PFSK-1 (cell line): Measurements from ENCODE around the gene RBM6.

Source experiments
- FOXP2 ChIP-seq: optimal IDR thresholded peaks from 2 replicates; pipeline ENCODE3; 2011; ENCODE audit warnings: borderline replicate concordance, control low read depth, inconsistent platforms; ENCODE audit not compliant: insufficient read depth; ENCODE audit errors: extremely low read length, extremely low read depth
- POLR2AphosphoS5 ChIP-seq: IDR thresholded peaks from 2 replicates; pipeline ENCODE4 v1.6.1; 2012; ENCODE audit warnings: low read depth, mild to moderate bottlenecking, control low read depth, low read length, moderate library complexity
- SIN3A ChIP-seq: IDR thresholded peaks from 2 replicates; pipeline ENCODE4 v1.6.1; 2012; ENCODE audit warnings: mild to moderate bottlenecking, low read length, moderate library complexity, borderline replicate concordance; ENCODE audit not compliant: insufficient read depth
- TAF1 ChIP-seq: IDR thresholded peaks from 2 replicates; pipeline ENCODE4 v1.6.1; 2012; ENCODE audit warnings: low read length, control low read depth, borderline replicate concordance; ENCODE audit not compliant: insufficient read depth
- TF ChIP-seq, protein P1 (sequence below), 2 experiments: IDR thresholded peaks; 2 replicates each; pipeline versions ENCODE4 v1.6.1 to v1.8.0; 2011 to 2012; ENCODE audit warnings: low read depth in 2 of 2, low read length in 2 of 2, control low read depth in 1 of 2, inconsistent platforms in 1 of 2, mild to moderate bottlenecking in 1 of 2, moderate library complexity in 1 of 2; ENCODE audit not compliant: insufficient read depth in 1 of 2

Gene RBM6

DNA sequence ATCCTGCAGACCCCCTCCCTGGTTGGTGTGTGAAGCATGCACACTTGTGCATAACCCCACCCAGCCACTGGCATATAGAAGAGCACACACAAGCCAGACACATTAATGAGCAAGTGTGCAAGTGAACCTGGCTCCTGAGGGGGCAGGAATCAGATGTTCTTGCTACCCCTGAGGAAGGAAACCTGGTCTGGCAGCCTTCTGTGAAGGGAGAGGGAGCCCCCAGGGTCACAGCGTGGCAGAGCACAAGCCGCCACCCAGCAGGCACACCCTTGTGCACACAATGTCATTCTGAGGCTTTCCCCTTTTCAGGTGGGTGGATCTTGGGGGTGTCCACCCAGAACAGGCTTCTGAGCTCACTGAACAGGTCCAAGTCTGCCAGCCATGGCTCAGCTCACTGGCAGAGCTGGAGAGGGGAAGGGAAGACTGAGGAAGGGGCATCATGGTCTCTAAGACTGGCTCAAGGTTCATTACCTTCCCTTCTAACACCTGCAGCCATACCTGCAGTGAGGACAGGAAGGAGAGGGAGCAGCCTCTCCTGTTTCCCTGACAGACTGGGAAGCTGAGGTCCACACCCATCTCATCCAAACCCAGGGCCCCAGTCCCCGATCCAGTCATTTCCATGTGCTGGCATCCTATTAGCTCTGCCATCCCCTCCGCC lies 183.6 kb downstream of the RBM6 start:
- no peak for TF ChIP-seq POLR2AphosphoS5
- TF ChIP-seq, protein P1, sequence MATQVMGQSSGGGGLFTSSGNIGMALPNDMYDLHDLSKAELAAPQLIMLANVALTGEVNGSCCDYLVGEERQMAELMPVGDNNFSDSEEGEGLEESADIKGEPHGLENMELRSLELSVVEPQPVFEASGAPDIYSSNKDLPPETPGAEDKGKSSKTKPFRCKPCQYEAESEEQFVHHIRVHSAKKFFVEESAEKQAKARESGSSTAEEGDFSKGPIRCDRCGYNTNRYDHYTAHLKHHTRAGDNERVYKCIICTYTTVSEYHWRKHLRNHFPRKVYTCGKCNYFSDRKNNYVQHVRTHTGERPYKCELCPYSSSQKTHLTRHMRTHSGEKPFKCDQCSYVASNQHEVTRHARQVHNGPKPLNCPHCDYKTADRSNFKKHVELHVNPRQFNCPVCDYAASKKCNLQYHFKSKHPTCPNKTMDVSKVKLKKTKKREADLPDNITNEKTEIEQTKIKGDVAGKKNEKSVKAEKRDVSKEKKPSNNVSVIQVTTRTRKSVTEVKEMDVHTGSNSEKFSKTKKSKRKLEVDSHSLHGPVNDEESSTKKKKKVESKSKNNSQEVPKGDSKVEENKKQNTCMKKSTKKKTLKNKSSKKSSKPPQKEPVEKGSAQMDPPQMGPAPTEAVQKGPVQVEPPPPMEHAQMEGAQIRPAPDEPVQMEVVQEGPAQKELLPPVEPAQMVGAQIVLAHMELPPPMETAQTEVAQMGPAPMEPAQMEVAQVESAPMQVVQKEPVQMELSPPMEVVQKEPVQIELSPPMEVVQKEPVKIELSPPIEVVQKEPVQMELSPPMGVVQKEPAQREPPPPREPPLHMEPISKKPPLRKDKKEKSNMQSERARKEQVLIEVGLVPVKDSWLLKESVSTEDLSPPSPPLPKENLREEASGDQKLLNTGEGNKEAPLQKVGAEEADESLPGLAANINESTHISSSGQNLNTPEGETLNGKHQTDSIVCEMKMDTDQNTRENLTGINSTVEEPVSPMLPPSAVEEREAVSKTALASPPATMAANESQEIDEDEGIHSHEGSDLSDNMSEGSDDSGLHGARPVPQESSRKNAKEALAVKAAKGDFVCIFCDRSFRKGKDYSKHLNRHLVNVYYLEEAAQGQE (IDR thresholded peaks at IDR 0.05; ENCODE audit: insufficient read depth in 1 of 2, low read depth in 2 of 2, low read length in 2 of 2): no peak
- TF ChIP-seq FOXP2: no peak
- TF ChIP-seq SIN3A: no peak
- no peak for TF ChIP-seq TAF1

DNA sequence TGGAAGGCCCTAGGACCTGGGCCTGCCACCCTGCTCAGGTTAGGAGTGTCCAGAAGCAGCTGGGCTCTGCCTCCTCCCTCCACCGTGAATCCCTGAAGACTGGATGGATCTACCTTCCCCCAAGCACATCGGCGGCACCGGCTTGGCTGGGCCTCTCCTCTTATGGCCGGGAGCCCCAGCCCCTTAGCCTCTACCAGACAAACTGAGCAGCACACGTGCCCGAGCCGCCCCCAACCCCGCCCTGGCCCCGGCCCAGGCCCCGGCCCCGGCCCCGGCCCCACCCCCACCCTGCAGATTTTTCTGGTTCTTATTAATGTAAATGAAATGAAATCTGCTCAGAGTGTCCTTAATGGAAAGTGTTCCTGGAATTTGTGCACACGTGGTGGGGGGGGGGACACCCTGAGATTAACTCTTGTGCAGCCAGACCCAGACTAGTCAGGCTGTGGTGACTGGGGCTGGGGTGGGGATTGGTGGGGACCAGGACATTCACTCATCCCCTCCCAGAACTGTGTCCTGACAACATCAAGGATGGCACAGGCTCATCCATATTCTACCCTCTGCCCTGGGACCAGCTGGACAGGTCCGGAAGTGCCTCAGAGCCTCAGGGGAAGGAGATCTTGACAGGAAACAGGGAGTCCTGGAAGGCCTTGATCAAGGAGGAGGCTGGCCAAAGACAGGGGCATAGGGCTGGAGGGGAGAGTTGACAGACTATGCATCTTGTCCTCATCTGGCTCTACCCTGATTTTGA lies 184.3 kb downstream of the RBM6 start:
- TF ChIP-seq SIN3A: no peak
- TF ChIP-seq POLR2AphosphoS5: no peak
- TF ChIP-seq, protein P1 (IDR thresholded peaks at IDR 0.05; ENCODE audit: insufficient read depth in 1 of 2, low read depth in 2 of 2, low read length in 2 of 2): no peak
- TF ChIP-seq TAF1: no peak
- no peak for TF ChIP-seq FOXP2

- no peak for TF ChIP-seq SIN3A
- no peak for TF ChIP-seq POLR2AphosphoS5
- TF ChIP-seq TAF1: no peak
- TF ChIP-seq, protein P1 (IDR thresholded peaks at IDR 0.05; ENCODE audit: insufficient read depth in 1 of 2, low read depth in 2 of 2, low read length in 2 of 2): no peak
- no peak for TF ChIP-seq FOXP2
These were observed 184.8 kb downstream of the RBM6 start for GRCh38 chr3:50124800-50125178.

- TF ChIP-seq SIN3A (no peak), FOXP2 (no peak), POLR2AphosphoS5 (no peak), TAF1 (no peak)
- TF ChIP-seq, protein P1 (IDR thresholded peaks at IDR 0.05; ENCODE audit: insufficient read depth in 1 of 2, low read depth in 2 of 2, low read length in 2 of 2): no peak
These were observed 185.8 kb downstream of the RBM6 start for GRCh38 chr3:50125541-50126286.
